Mammary microvascular endothelial cell (primary cell): ENCODE results near the gene GBP7. TPM values are rescaled to one million over a fixed set of nuclear protein-coding genes. Genes with fewer than 3 reads are reported as not detected.

Source experiments
- total RNA-seq: library from RNA; depleted of rRNA; stranded (reverse); fragments of >200 nt; gene quantifications from 2 replicates; pipeline ENCODE4 v1.2.3, GENCODE V29; 2015

Gene GBP7
- not detected in 2 replicates for total RNA-seq

GRCh38 chr1:89175601-89176256 lies at the start of gene GBP7:
Gene GBP7, minus strand, starts transcription at chr1:89176003. Its CDS starts 4,068 bp downstream, at chr1:89171935.

GRCh38 chr1:89198491-89199072 lies 22.8 kb upstream of the GBP7 start, which contains the start of gene GBP4:
Gene GBP4, minus strand, starts transcription at chr1:89198942. Its CDS starts 108 bp downstream, at chr1:89198834.

GRCh38 chr1:89125913-89126580 lies 49.8 kb downstream of the GBP7 start, which contains the start of gene GBP2:
Gene GBP2, minus strand, starts transcription at chr1:89126114. Its CDS starts 4,148 bp downstream, at chr1:89121966.

Other genes with a start within 250 kb of the GBP7 start
- 21.0 and 23.2 TPM in 2 replicates for gene KYAT3, start 183.4 kb downstream of the GBP7 start, total RNA-seq
- gene RBMXL1, start 183.4 kb downstream of the GBP7 start, total RNA-seq, result 8.1 and 10.1 TPM in 2 replicates
- 39.9 and 47.0 TPM in 2 replicates for gene GBP3, start 153.1 kb downstream of the GBP7 start, total RNA-seq
- gene GBP1, start 110.8 kb downstream of the GBP7 start, total RNA-seq, result 50.2 and 54.7 TPM in 2 replicates
- gene GBP2, start 49.9 kb downstream of the GBP7 start, total RNA-seq, result 27.1 and 30.9 TPM in 2 replicates
- gene GBP4, start 22.9 kb upstream of the GBP7 start, total RNA-seq, result 22.5 and 22.8 TPM in 2 replicates
- gene GBP5, start 96.9 kb upstream of the GBP7 start, total RNA-seq, result 0.27 and 0.84 TPM in 2 replicates
- not detected in 2 replicates for gene GBP6, start 188.1 kb upstream of the GBP7 start, total RNA-seq